ENCODE results near the gene TDP2.

TDP2 gene

DNA sequence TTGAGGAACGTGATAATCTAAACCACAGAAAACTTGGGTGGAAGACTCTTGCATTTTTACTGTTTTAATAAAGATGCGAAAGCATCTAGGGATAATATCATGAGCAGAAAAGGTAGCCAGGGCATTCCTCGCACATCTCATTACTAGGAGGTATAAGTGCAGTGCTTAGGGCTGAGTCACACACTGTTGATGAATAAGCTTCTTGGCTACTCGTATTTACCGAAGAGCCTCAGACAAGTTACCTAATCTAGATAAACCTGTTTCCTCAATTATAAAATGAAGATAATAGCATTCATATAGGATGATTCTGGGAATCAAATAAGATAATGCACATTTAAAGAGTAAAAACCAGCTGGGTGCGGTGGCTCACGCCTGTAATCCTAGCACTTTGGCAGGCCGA lies 19.9 kb downstream of the TDP2 start (continued):
- TF ChIP-seq, protein P1, sequence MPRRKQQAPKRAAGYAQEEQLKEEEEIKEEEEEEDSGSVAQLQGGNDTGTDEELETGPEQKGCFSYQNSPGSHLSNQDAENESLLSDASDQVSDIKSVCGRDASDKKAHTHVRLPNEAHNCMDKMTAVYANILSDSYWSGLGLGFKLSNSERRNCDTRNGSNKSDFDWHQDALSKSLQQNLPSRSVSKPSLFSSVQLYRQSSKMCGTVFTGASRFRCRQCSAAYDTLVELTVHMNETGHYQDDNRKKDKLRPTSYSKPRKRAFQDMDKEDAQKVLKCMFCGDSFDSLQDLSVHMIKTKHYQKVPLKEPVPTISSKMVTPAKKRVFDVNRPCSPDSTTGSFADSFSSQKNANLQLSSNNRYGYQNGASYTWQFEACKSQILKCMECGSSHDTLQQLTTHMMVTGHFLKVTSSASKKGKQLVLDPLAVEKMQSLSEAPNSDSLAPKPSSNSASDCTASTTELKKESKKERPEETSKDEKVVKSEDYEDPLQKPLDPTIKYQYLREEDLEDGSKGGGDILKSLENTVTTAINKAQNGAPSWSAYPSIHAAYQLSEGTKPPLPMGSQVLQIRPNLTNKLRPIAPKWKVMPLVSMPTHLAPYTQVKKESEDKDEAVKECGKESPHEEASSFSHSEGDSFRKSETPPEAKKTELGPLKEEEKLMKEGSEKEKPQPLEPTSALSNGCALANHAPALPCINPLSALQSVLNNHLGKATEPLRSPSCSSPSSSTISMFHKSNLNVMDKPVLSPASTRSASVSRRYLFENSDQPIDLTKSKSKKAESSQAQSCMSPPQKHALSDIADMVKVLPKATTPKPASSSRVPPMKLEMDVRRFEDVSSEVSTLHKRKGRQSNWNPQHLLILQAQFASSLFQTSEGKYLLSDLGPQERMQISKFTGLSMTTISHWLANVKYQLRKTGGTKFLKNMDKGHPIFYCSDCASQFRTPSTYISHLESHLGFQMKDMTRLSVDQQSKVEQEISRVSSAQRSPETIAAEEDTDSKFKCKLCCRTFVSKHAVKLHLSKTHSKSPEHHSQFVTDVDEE (CRISPR knock-in tag; IDR thresholded peaks at IDR 0.05), result no peak
- TF ChIP-seq ZFP30 (CRISPR knock-in tag; IDR thresholded peaks at IDR 0.05) (no peak), ESRRG (CRISPR knock-in tag; IDR thresholded peaks at IDR 0.05) (no peak), TOX (CRISPR knock-in tag; IDR thresholded peaks at IDR 0.05; ENCODE audit: borderline replicate concordance) (no peak), PPARA (CRISPR knock-in tag; IDR thresholded peaks at IDR 0.05; ENCODE audit: borderline replicate concordance) (no peak)

DNA sequence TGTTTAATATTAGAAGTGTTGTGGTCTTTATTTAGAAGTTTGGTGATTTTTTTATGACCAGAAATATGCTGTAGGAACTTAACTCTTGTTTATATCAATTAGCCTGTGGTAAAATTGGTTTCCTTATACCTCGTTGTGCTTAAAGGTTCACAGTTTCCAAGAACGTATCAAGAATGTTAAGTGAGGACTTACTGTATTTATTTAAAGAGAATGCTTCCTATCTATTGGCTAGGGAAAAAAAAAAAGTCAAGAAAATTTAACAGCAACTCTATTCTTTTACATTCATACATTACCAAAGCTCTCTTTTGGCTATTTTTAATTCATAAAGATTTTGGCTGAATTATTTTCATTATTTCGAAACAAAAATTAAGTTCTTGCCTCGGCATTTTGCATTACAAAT lies 22.3 kb downstream of the TDP2 start:
- no peak for ATAC-seq
- TF ChIP-seq TCF4 (CRISPR knock-in tag; IDR thresholded peaks at IDR 0.05; ENCODE audit: borderline replicate concordance), result no peak
- TF ChIP-seq ZNF70 (CRISPR knock-in tag; IDR thresholded peaks at IDR 0.05), result no peak
- no peak for TF ChIP-seq ESRRG (CRISPR knock-in tag; IDR thresholded peaks at IDR 0.05)
- TF ChIP-seq CSDC2 (CRISPR knock-in tag; IDR thresholded peaks at IDR 0.05), result no peak
- TF ChIP-seq ARNTL (CRISPR knock-in tag; IDR thresholded peaks at IDR 0.05; ENCODE audit: borderline replicate concordance, low read depth), result no peak
- no peak for TF ChIP-seq ZFP3 (CRISPR knock-in tag; IDR thresholded peaks at IDR 0.05)

DNA sequence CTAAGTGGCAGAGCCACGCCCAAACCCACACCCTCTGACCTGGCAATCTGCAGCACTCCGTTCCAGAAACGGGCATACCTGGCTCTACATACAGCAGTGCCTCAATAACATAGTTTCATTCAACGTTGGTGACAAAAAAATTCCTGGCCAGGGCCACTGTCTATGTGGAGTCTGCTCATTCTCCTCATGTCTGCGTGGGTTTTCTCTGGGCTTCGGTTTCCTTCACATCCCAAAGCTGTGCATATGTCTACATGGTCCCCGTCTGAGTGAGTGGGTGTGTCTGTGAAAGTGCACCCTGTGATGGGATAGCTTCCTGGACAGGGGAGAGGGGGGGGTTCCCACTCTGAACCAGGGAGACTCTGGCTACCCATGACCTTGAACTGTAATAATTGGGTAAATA lies 22.8 kb downstream of the TDP2 start:
- no peak for TF ChIP-seq ZFP30 (CRISPR knock-in tag; IDR thresholded peaks at IDR 0.05)
- TF ChIP-seq ZFP3 (CRISPR knock-in tag; IDR thresholded peaks at IDR 0.05), result no peak
- TF ChIP-seq, protein P2, sequence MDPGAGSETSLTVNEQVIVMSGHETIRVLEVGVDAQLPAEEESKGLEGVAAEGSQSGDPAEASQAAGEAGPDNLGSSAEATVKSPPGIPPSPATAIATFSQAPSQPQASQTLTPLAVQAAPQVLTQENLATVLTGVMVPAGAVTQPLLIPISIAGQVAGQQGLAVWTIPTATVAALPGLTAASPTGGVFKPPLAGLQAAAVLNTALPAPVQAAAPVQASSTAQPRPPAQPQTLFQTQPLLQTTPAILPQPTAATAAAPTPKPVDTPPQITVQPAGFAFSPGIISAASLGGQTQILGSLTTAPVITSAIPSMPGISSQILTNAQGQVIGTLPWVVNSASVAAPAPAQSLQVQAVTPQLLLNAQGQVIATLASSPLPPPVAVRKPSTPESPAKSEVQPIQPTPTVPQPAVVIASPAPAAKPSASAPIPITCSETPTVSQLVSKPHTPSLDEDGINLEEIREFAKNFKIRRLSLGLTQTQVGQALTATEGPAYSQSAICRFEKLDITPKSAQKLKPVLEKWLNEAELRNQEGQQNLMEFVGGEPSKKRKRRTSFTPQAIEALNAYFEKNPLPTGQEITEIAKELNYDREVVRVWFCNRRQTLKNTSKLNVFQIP (CRISPR knock-in tag; IDR thresholded peaks at IDR 0.05; ENCODE audit: borderline replicate concordance, low read depth), result no peak
- TF ChIP-seq ESRRG (CRISPR knock-in tag; IDR thresholded peaks at IDR 0.05), result no peak
- no peak for TF ChIP-seq ZC3H10 (CRISPR knock-in tag; IDR thresholded peaks at IDR 0.05)
- no peak for TF ChIP-seq ARNTL (CRISPR knock-in tag; IDR thresholded peaks at IDR 0.05; ENCODE audit: borderline replicate concordance, low read depth)
- no peak for TF ChIP-seq ISL1 (CRISPR knock-in tag; IDR thresholded peaks at IDR 0.05)
- TF ChIP-seq ZNF70 (CRISPR knock-in tag; IDR thresholded peaks at IDR 0.05), result no peak
- TF ChIP-seq ZNF8 (CRISPR knock-in tag; IDR thresholded peaks at IDR 0.05), result no peak
- TF ChIP-seq, protein P3, sequence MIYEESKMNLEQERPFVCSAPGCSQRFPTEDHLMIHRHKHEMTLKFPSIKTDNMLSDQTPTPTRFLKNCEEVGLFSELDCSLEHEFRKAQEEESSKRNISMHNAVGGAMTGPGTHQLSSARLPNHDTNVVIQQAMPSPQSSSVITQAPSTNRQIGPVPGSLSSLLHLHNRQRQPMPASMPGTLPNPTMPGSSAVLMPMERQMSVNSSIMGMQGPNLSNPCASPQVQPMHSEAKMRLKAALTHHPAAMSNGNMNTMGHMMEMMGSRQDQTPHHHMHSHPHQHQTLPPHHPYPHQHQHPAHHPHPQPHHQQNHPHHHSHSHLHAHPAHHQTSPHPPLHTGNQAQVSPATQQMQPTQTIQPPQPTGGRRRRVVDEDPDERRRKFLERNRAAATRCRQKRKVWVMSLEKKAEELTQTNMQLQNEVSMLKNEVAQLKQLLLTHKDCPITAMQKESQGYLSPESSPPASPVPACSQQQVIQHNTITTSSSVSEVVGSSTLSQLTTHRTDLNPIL (CRISPR knock-in tag; IDR thresholded peaks at IDR 0.05; ENCODE audit: low read depth), result no peak
- TF ChIP-seq TOX (CRISPR knock-in tag; IDR thresholded peaks at IDR 0.05; ENCODE audit: borderline replicate concordance), result no peak
- TF ChIP-seq, protein P1 (CRISPR knock-in tag; IDR thresholded peaks at IDR 0.05), result no peak
- no peak for TF ChIP-seq TCF4 (CRISPR knock-in tag; IDR thresholded peaks at IDR 0.05; ENCODE audit: borderline replicate concordance)
- TF ChIP-seq SNAI2 (CRISPR knock-in tag; IDR thresholded peaks at IDR 0.05), result no peak
- TF ChIP-seq, protein P4, sequence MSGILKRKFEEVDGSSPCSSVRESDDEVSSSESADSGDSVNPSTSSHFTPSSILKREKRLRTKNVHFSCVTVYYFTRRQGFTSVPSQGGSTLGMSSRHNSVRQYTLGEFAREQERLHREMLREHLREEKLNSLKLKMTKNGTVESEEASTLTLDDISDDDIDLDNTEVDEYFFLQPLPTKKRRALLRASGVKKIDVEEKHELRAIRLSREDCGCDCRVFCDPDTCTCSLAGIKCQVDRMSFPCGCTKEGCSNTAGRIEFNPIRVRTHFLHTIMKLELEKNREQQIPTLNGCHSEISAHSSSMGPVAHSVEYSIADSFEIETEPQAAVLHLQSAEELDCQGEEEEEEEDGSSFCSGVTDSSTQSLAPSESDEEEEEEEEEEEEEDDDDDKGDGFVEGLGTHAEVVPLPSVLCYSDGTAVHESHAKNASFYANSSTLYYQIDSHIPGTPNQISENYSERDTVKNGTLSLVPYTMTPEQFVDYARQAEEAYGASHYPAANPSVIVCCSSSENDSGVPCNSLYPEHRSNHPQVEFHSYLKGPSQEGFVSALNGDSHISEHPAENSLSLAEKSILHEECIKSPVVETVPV (CRISPR knock-in tag; IDR thresholded peaks at IDR 0.05), result no peak
- ATAC-seq, result no peak

DNA sequence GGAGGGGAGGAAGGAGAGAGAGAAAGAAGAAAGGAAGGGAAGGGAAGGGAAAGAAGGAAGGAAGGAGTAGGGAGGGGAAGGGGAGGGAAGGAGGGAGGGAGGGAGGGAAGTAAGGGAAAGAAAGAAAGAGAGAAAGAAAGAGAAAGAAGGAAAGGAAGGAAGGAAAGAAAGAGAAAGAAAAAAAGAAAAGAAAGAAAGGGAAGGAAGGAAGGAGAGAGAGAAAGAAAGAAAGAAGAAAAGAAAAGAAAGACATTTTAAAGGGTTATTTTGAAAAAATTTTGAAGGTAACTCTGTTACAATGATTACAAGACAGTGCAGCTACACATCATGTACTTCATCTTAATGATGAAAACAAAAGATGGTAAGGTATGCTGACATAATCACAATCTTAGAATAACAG lies 24.6 kb downstream of the TDP2 start:
- ATAC-seq, result no peak
- no peak for TF ChIP-seq ZNF70 (CRISPR knock-in tag; IDR thresholded peaks at IDR 0.05)
- no peak for TF ChIP-seq RARB (CRISPR knock-in tag; IDR thresholded peaks at IDR 0.05)
- no peak for TF ChIP-seq TOX (CRISPR knock-in tag; IDR thresholded peaks at IDR 0.05; ENCODE audit: borderline replicate concordance)
- TF ChIP-seq ZFP30 (CRISPR knock-in tag; IDR thresholded peaks at IDR 0.05), result no peak
- TF ChIP-seq ARNTL (CRISPR knock-in tag; IDR thresholded peaks at IDR 0.05; ENCODE audit: borderline replicate concordance, low read depth), result no peak
- TF ChIP-seq, protein P1 (CRISPR knock-in tag; IDR thresholded peaks at IDR 0.05), result no peak
- TF ChIP-seq CSDC2 (CRISPR knock-in tag; IDR thresholded peaks at IDR 0.05), result no peak
- TF ChIP-seq OSR1 (CRISPR knock-in tag; IDR thresholded peaks at IDR 0.05), result no peak
- TF ChIP-seq, protein P2 (CRISPR knock-in tag; IDR thresholded peaks at IDR 0.05; ENCODE audit: borderline replicate concordance, low read depth), result no peak
- TF ChIP-seq GLIS3 (CRISPR knock-in tag; IDR thresholded peaks at IDR 0.05), result no peak
